Breast epithelium (tissue), 3 donors: ENCODE results near the gene PPM1H.

Source experiments
- POLR2A ChIP-seq: fragments of 450-650 bp; IDR thresholded peaks from one replicate; pipeline ENCODE4 v1.6.1; 2016; ENCODE audit warnings: antibody characterized with exemption, mild to moderate bottlenecking, moderate library complexity
- TF ChIP-seq, protein P1 (sequence below), 3 donors: fragments of 450-650 bp; IDR thresholded peaks; one replicate each; pipeline ENCODE4 v1.5.1; 2016 to 2017; ENCODE audit warnings: antibody characterized with exemption in 3 of 3, mild to moderate bottlenecking in 3 of 3, moderate library complexity in 3 of 3

DNA sequence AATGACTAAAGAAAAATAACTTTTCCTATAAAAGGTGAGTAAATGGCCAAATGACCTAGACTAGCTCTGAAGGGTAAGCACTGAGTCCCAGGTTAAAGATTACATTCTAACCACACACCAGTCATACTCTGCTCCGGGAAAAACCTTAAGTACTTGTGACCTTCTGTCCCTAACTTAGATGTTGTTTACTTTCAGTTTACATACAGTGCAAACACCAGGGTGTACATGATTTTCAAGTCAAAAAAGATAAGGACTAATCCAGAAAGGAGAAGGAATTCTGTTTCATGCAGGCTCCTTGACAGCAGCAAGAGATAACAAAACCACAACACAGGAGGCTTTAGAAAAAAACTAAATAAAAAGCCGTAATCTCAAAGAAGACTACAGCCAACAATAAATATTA, 174.2 kb downstream of the PPM1H start:
- TF ChIP-seq, protein P1, sequence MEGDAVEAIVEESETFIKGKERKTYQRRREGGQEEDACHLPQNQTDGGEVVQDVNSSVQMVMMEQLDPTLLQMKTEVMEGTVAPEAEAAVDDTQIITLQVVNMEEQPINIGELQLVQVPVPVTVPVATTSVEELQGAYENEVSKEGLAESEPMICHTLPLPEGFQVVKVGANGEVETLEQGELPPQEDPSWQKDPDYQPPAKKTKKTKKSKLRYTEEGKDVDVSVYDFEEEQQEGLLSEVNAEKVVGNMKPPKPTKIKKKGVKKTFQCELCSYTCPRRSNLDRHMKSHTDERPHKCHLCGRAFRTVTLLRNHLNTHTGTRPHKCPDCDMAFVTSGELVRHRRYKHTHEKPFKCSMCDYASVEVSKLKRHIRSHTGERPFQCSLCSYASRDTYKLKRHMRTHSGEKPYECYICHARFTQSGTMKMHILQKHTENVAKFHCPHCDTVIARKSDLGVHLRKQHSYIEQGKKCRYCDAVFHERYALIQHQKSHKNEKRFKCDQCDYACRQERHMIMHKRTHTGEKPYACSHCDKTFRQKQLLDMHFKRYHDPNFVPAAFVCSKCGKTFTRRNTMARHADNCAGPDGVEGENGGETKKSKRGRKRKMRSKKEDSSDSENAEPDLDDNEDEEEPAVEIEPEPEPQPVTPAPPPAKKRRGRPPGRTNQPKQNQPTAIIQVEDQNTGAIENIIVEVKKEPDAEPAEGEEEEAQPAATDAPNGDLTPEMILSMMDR (IDR thresholded peaks at IDR 0.05) = no peak
- no peak for TF ChIP-seq POLR2A
